Measurements from ENCODE around the gene ZNF750. TPM values are rescaled to one million over a fixed set of nuclear protein-coding genes. Genes with fewer than 3 reads are reported as not detected.

The ZNF750 gene
- total RNA-seq, 2 experiments from 2014 or later, result not detected

DNA sequence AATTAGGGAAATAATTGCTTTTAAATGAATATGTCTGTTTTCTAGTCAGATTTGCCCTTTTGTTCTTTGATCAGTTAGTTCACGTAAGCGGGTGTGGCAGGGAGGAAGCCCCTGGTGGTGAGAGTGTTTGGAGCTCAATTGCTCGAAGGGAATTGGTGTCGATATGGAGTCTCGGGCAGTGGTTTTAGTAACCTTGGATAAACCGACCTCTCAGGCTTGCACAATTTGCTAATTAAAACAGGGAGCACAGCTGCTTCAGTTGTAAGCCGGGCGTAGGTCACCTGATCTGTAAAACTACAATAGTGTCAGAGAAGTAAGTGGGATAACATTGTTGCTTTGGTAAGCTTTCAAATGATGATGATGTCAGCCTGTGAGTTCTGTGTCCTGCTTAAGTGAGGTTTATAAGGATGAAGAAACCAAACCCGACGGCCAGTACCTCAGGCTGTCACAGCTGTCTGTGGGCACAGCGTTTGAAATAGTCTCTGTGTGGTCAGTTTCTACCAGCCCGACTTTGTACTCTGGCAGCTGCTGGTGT, 2.9 kb downstream of the ZNF750 start:
- H3K9me3 Mint-ChIP-seq, result no peaks in the 10 kb centered on the region
- no peaks in the 10 kb centered on the region for H3K27me3 Mint-ChIP-seq
- H3K36me3 Mint-ChIP-seq, result no peaks in the 10 kb centered on the region
- no peak for DNase-seq
- H3K27ac Mint-ChIP-seq, result no peak overlapping the region
- no peaks in the 10 kb centered on the region for H3K4me1 Mint-ChIP-seq (ENCODE audit: low read depth)
- ChIA-PET CTCF (no interaction called here), POLR2A (no interaction called here)
- no peak overlapping the region for H3K4me3 Mint-ChIP-seq
- intact Hi-C loops (cut with micrococcal nuclease), result no loop called here

DNA sequence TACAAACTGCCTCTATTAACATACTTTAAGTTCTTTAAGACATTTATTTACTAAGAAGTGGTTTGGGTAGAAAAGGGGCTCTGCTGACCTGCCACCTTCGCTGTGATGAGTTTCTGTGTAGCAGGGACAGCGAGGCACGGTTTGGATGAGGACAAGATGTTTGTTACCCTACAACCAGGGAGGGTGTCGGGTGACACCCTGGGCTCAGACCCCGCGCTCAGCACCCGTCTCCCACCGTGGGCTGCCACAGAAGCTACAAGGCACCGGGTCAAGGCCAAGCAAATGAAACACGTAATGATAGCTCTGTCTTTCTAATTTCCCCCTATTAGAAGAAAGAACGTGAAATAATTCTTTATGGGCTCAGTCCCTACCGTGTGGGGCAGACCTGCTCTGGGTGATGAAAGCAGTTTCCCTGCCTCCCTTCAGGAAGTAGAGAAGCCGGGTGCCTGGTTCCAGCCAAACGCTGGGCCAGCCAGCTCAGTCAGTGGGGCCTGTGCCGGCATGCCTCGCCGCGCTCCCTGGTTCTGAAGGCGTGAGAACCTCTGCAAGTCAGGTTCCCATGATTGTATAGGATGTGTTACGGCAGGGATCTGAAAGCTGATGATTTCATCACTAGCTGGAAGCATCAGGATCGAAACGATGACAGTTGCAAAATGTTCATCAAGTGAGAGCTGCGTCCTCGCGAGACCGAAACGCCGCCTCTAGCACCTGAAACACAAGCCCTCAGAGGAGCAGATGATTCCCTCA, 3.9 kb downstream of the ZNF750 start:
- Mint-ChIP-seq H3K36me3 (no peaks in the 10 kb centered on the region), H3K4me3 (no peak overlapping the region), H3K4me1 (ENCODE audit: low read depth) (no peaks in the 10 kb centered on the region), H3K27me3 (no peaks in the 10 kb centered on the region), H3K27ac (no peak overlapping the region), H3K9me3 (no peaks in the 10 kb centered on the region)
- DNase-seq, result no peak
- intact Hi-C loops (cut with micrococcal nuclease), result no loop called here
- ChIA-PET POLR2A (no interaction called here), CTCF (no interaction called here)

DNA sequence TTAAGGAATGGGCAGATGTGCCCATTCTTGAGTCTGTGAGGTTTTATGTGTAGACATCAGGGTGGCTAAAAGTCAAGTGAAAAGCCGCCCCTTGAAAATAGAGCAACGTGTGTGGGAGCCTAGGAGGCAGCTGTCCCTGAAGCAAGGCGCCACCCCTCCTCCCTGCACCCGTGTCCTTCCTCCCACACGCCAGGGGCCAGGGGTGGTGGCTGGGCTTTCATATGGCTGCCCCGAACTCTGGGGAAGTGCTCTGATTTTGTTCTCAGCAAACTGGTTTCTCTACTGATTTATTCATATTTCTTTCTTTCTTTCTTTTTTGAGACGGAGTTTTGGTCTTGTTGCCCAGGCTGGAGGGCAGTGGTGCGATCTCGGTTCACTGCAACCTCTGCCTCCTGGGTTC, 4.7 kb downstream of the ZNF750 start:
- ChIA-PET CTCF (no interaction called here), POLR2A (no interaction called here)
- no peaks in the 10 kb centered on the region for H3K36me3 Mint-ChIP-seq
- no peak for DNase-seq
- H3K27ac Mint-ChIP-seq, result no peak overlapping the region
- H3K4me1 Mint-ChIP-seq (ENCODE audit: low read depth), result no peaks in the 10 kb centered on the region
- no peak overlapping the region for H3K4me3 Mint-ChIP-seq
- intact Hi-C loops (cut with micrococcal nuclease), result no loop called here
- H3K27me3 Mint-ChIP-seq, result no peaks in the 10 kb centered on the region
- no peaks in the 10 kb centered on the region for H3K9me3 Mint-ChIP-seq

DNA sequence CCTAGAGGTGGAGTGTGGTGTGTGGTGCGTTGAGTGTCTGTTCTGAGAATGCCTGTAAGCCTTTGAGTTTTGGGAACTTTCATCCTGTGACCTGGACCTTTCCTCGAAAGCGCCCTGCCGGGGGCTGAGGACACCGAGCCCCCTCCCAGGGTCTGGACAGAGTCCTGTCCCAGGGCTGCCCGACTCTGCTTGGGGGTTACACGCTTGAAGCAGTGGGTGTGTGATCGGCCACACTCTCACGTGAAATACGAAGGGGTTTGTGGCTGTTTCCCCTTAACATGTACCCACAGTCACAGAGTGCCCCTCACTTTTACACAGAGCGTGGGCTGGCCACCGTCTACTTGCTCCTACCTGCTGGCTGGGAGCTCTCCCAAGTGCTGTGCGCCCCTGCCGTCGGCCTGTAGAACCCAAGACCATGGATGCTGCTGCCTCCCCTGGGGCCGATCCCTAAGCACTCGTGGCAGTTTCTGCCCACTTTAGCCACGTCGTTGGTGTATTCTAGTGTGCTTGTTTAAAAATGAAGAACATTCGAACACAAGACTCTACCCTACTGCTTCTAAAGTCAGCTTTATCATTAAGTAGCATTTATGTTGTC, 6.8 kb downstream of the ZNF750 start:
- Mint-ChIP-seq H3K27me3 (no peaks in the 10 kb centered on the region), H3K36me3 (peaks cover 14% of the 10 kb centered on the region), H3K4me3 (no peak overlapping the region), H3K9me3 (no peaks in the 10 kb centered on the region), H3K4me1 (ENCODE audit: low read depth) (no peaks in the 10 kb centered on the region), H3K27ac (no peak overlapping the region)
- POLR2A ChIA-PET, result no interaction called here
- intact Hi-C loops (cut with micrococcal nuclease), result no loop called here
- no peak for DNase-seq
- CTCF ChIA-PET, result no interaction called here

DNA sequence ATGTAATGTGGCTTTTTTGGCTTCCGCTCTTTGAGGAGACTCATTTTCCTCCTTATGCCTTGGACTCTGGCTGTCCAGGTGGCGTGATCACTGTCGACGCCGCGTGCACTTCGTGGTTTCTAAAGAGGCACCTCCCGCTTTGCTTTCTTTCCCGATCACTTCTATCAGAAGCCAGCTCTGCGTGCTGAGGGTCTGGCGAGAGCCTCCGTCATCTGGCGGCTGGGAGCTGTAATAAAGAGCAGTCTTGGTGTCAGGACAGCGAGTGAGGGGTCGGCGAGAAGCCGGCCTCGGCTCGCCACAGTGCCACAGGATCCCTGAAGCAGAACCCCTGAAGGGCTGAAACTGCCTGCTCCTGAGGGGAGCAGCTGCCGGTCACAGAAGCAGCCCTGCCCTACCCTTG, 7.4 kb downstream of the ZNF750 start:
- no peak overlapping the region for H3K27ac Mint-ChIP-seq
- DNase-seq, result no peak
- ChIA-PET POLR2A (no interaction called here), CTCF (interaction anchor here (0.6 kb wide), 1 partner anchor 366 kb away, joined by 4 read pairs; no protein-coding TSS in a partner anchor)
- H3K36me3 Mint-ChIP-seq, result peaks cover 20% of the 10 kb centered on the region
- no peak overlapping the region for H3K4me3 Mint-ChIP-seq
- no peaks in the 10 kb centered on the region for H3K27me3 Mint-ChIP-seq
- intact Hi-C loops (cut with micrococcal nuclease), result no loop called here
- H3K9me3 Mint-ChIP-seq, result no peaks in the 10 kb centered on the region
- no peaks in the 10 kb centered on the region for H3K4me1 Mint-ChIP-seq (ENCODE audit: low read depth)

DNA sequence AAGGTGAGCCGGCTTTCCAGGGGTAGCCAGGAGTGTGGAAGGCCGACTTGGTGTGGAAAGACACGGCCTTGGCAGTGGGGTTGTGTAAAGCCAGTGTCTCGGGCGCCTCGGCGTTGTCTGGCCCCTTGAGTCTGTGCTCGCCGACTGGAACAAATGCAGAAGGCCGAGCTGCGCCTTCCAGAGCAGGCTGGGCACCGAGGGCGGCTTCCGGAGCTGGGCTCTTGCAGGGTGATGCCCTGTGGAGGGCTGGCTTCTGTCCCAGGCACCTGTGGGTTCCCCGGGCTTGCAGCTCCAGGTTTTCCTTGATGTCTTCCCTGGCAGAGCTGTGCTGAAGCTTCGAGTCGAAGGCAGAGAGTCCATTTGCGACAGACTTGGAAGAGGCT, 8.0 kb downstream of the ZNF750 start:
- no peaks in the 10 kb centered on the region for H3K4me1 Mint-ChIP-seq (ENCODE audit: low read depth)
- no peaks in the 10 kb centered on the region for H3K27me3 Mint-ChIP-seq
- ChIA-PET POLR2A (no interaction called here), CTCF (interaction anchor here (0.6 kb wide), 1 partner anchor 366 kb away, joined by 4 read pairs; no protein-coding TSS in a partner anchor)
- intact Hi-C loops (cut with micrococcal nuclease), result no loop called here
- DNase-seq, result no peak
- no peaks in the 10 kb centered on the region for H3K9me3 Mint-ChIP-seq
- no peak overlapping the region for H3K4me3 Mint-ChIP-seq
- H3K36me3 Mint-ChIP-seq, result peaks cover 23% of the 10 kb centered on the region
- H3K27ac Mint-ChIP-seq, result no peak overlapping the region

DNA sequence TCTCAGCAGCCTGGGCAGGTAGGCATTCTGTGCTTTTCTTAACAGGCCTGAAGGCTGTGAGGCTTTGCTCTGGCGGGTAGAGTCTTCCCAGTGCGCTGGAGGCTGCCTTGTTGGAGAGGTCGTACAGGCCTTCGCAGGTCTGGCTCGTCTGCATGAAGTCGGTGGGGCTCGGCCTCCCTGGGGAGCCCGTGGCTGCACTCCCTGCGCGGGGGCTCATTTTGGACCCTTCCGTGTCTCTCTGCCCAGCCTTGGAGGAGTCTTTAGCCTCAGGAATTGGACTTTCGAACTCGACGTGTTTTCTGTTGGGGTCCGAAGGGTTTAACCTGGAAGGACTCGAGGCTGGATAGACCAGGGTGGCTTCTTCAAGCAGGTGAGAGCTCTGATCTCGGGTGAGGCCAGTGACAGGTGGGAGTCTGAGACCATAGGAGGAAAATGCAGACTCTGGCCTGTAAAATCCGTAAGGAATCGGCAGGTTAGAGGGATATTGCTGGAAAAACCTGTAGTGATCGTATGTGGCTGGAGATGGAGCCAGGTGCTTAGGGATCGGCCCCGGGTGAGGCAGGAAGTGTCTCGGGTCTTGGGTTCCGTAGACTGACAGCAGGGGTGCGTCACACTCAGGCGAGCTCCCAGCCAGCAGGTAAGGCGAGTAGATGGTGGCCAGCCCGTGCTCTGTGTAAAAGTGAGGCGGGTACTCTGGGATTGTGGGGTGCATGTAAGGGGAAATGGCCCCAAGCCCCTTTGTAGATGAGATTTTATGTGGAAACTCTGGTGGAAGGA, 8.6 kb downstream of the ZNF750 start:
- peaks cover 23% of the 10 kb centered on the region for H3K36me3 Mint-ChIP-seq
- H3K4me3 Mint-ChIP-seq, result no peak overlapping the region
- no peak for DNase-seq
- no peak overlapping the region for H3K27ac Mint-ChIP-seq
- POLR2A ChIA-PET, result no interaction called here
- CTCF ChIA-PET, result no interaction called here
- no peaks in the 10 kb centered on the region for H3K4me1 Mint-ChIP-seq (ENCODE audit: low read depth)
- intact Hi-C loops (cut with micrococcal nuclease), result no loop called here
- H3K27me3 Mint-ChIP-seq, result no peaks in the 10 kb centered on the region
- H3K9me3 Mint-ChIP-seq, result no peaks in the 10 kb centered on the region

DNA sequence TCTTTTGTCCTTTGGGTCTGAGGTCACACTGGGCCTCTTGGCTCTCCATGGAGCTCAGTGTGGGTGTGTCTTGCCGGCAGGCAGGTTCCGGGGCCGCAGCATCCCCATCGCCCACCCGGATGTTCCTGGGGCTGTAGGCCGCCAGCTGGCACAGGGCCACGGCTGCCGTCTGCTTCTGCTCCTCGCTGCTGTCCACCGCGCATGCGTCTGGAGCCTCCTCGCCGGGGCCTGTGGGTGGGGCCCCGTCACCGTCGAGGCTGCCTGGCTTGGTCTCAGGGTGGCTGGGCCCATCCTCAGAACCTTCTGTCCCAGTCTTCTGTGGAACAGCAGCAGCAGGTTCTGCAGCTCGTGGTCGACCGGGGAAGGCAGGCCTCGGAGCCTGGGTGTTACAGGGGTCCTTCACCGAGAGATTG, 9.6 kb downstream of the ZNF750 start:
- H3K4me3 Mint-ChIP-seq, result no peak overlapping the region
- POLR2A ChIA-PET, result no interaction called here
- no peaks in the 10 kb centered on the region for H3K27me3 Mint-ChIP-seq
- intact Hi-C loops (cut with micrococcal nuclease), result no loop called here
- peaks cover 23% of the 10 kb centered on the region for H3K36me3 Mint-ChIP-seq
- CTCF ChIA-PET, result interaction anchor here (1.1 kb wide), 1 partner anchor 9 kb away, joined by 3 read pairs; no protein-coding TSS in a partner anchor
- DNase-seq, result no peak
- no peak overlapping the region for H3K27ac Mint-ChIP-seq
- H3K4me1 Mint-ChIP-seq (ENCODE audit: low read depth), result no peaks in the 10 kb centered on the region
- H3K9me3 Mint-ChIP-seq, result no peaks in the 10 kb centered on the region

DNA sequence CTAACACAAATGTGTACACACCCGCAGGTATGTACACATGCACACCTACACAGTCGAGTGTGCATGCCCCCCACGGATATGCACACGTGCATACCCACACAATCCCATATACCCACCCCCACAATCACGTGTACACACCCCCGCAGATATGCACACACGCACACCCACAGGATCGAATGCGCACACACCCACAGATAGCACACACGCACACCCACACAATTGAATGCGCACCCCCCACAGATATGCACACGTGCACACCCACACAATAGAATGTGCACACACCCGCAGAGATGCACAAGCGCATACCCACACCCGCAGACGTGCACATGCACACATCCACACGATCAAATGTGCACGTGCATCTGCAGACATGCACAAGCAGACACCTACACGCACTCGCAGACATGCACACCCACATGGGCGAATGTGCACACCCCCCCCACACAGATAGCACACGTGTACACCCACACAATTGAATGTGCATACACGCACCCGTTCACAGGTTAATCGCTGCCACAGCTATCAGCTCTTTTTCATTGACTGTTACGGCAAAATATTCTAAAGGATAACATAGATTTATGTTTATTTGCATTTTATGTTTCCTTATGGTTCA, 10.8 kb downstream of the ZNF750 start:
- Mint-ChIP-seq H3K9me3 (no peaks in the 10 kb centered on the region), H3K27ac (no peak overlapping the region), H3K4me1 (ENCODE audit: low read depth) (no peaks in the 10 kb centered on the region), H3K27me3 (no peaks in the 10 kb centered on the region), H3K4me3 (no peak overlapping the region), H3K36me3 (peaks cover 23% of the 10 kb centered on the region)
- intact Hi-C loops (cut with micrococcal nuclease), result no loop called here
- DNase-seq, result no peak
- CTCF ChIA-PET, result interaction anchor here (1.1 kb wide), 1 partner anchor 8 kb away, joined by 3 read pairs; no protein-coding TSS in a partner anchor
- POLR2A ChIA-PET, result no interaction called here

DNA sequence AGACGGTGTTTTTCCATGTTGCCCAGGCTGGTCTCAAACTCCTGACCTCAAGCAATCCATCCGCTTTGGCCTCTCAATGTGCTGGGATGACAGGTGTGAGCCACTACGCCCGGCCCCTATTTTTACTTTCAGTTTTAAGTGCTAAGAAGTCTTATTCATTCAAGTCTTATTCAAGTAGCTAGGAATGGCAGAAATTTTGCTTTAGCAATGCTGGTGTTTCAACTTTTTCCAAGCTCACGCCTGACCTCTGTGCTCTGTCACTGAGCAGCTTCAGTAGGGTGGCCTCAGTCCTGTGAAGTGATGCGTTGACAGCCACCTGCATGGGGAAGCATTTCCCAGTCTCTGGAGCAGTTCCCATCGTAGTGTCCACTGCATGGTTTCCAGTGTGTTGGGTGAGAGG, 12.9 kb downstream of the ZNF750 start:
- POLR2A ChIA-PET, result no interaction called here
- no peak for DNase-seq
- intact Hi-C loops (cut with micrococcal nuclease), result no loop called here
- Mint-ChIP-seq H3K27ac (no peak overlapping the region), H3K9me3 (no peaks in the 10 kb centered on the region), H3K27me3 (no peaks in the 10 kb centered on the region), H3K36me3 (peaks cover 27% of the 10 kb centered on the region), H3K4me1 (ENCODE audit: low read depth) (no peaks in the 10 kb centered on the region), H3K4me3 (no peak overlapping the region)
- CTCF ChIA-PET, result no interaction called here

DNA sequence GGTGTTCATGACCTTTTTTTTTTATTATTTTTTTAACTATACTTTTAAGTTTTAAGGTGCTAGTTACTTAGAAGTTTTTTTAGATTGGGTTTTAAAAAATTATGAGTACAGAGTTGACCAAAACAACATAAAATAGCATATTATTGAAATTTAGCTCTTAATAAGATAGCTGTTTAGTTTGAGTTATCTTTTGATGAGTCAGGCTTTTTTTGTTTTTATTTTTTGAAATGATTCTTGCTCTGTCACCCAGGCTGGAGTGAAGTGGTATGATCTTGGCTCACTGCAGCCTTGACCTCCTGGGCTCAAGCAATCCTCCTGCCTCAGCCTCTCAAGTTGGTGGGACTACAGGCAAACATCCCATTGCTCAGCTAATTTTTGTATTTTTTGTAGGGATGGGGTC, 13.6 kb downstream of the ZNF750 start:
- Mint-ChIP-seq H3K27me3 (no peaks in the 10 kb centered on the region), H3K36me3 (peaks cover 29% of the 10 kb centered on the region), H3K4me1 (ENCODE audit: low read depth) (no peaks in the 10 kb centered on the region), H3K4me3 (no peak overlapping the region), H3K27ac (no peak overlapping the region), H3K9me3 (no peaks in the 10 kb centered on the region)
- intact Hi-C loops (cut with micrococcal nuclease), result no loop called here
- ChIA-PET POLR2A (no interaction called here), CTCF (no interaction called here)
- no peak for DNase-seq

DNA sequence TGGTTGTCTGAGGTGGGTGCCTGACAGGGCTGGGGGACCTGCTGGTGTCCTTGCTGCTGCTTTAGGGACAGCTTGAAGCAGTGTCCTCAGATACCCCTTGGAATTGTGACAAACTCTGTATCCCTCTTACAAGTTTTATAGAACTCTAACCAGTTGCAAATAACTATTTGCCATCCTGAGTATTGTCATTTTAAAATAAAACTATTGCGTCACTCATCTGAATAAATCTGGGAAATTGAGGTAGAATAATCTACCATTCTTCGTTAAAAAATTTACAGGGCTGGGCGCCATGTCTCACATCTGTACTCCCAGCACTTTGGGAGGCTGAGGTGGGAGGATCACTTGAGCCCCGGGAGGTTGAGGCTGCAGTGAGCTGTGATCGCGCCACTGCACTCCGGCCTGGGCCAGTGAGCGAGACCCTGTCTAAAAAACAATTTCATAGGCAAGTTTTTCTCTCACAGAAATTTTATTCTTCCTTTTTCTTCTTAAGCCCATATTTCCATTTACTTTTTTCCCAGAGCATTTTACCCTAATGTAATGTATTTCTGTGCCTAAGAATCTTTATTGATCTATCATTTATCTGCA, 14.2 kb downstream of the ZNF750 start:
- ChIA-PET CTCF (no interaction called here), POLR2A (no interaction called here)
- peaks cover 32% of the 10 kb centered on the region for H3K36me3 Mint-ChIP-seq
- peaks cover under 1% of the 10 kb centered on the region for H3K9me3 Mint-ChIP-seq
- H3K27me3 Mint-ChIP-seq, result no peaks in the 10 kb centered on the region
- H3K4me3 Mint-ChIP-seq, result no peak overlapping the region
- no peak overlapping the region for H3K27ac Mint-ChIP-seq
- no peak for DNase-seq
- intact Hi-C loops (cut with micrococcal nuclease), result no loop called here
- H3K4me1 Mint-ChIP-seq (ENCODE audit: low read depth), result no peaks in the 10 kb centered on the region

Measured in activated CD4-positive, alpha-beta memory T cell treated with anti-CD3 and anti-CD28 coated beads for 36 hours (primary cell).